ENCODE measurements around the gene GALNT13. TPM values are rescaled to one million over a fixed set of nuclear protein-coding genes. Genes with fewer than 3 reads are reported as not detected.
"Not testable (repeated sequence)": the region's sequence is repeated elsewhere in the genome, so short reads cannot be mapped to it uniquely, and the experiment has no call there.

The GALNT13 gene
- polyA plus RNA-seq, 3 donors = 1.4 to 2.0 (median 1.5) TPM

GRCh38 chr2:154408786-154409185 lies 537.1 kb downstream of the GALNT13 start:
- DNase-seq = no peak

GRCh38 chr2:154422251-154422650 lies 550.5 kb downstream of the GALNT13 start:
- DNase-seq = no peak

GRCh38 chr2:154425994-154426393 lies 554.3 kb downstream of the GALNT13 start:
- no peak for DNase-seq

GRCh38 chr2:154427453-154427852 lies 555.7 kb downstream of the GALNT13 start:
- DNase-seq = no peak

GRCh38 chr2:154428022-154428421 lies 556.3 kb downstream of the GALNT13 start:
- DNase-seq = no peak

- DNase-seq = no peak
These were observed 561.3 kb downstream of the GALNT13 start for GRCh38 chr2:154433010-154433409.

GRCh38 chr2:154437104-154437503 lies 565.4 kb downstream of the GALNT13 start:
- no peak for DNase-seq

DNA sequence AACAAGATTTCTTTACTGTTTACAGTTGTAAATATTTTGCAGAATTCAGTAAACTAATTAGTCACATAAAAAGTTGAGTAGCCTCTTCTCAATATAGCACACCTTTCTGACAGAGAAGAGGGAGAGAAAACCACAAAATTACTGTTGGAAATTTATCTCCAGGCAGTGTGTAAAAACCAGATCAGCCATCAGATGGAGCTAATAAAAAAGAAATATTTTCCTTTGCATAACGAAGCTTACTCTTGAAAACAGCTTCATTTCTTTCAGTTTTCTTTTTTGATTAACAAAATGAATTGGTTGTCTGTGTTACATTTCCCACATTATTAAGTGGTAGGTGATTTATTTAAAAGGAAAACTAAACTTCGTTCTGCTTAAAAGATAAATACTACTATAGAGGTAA lies 567.4 kb downstream of the GALNT13 start:
- DNase-seq = no peak

- no peak for DNase-seq
These were observed 572.2 kb downstream of the GALNT13 start for GRCh38 chr2:154443919-154444318.

DNA sequence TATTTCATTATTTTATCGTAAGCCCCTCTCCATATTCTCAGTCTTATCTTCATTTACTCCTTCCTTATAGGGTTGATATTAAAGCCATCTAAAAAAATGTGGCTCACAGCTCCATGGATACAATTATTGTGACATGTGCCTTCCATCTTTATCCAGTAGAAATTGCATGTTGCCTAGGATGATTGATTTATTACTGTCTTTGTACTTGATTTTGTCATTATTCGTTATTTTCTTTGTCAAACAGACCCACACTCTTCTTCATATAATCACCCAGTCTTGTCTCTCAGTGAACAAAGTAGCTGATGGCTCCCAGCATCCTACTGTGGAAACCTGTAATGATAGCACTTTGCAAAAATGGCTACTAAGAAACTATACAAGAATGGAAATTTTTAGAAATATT lies 574.6 kb downstream of the GALNT13 start:
- DNase-seq = no peak

DNA sequence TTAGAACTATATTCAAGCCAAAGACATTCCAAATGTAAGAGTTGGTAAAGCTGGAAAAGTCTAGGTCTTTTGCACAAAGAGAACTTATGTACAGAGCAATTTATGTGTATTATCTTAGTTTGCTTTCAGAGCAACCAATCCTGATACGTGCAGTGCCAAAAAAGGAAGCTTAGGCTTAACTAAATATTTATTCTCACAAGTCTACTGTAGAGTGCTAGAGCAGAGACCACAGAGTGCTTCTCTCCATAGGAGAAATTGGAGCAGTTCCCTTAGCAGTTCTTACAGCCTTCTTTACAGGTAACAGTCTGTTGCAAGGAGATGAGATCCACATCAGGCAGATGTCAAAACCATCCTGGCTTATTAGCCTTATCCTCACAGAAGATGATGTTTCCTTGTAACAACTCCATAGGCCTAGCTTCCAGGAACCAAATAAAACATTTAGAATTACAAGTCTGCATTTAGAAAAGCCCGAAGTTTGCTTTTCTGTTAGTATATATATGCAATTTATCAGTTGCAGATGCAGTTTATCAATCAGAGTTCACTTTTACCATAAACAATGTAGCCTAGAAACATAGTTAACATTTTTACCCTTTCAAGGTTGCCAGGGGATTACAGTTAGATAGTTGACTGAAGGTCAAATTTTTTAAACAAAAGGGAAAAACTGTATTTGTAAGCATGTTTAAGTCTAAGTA lies 576.2 kb downstream of the GALNT13 start:
- no peak for DNase-seq

- no peak for DNase-seq
These were observed 578.4 kb downstream of the GALNT13 start for GRCh38 chr2:154449951-154450658.

GRCh38 chr2:154452471-154452870 lies 580.7 kb downstream of the GALNT13 start:
- DNase-seq = no peak

DNA sequence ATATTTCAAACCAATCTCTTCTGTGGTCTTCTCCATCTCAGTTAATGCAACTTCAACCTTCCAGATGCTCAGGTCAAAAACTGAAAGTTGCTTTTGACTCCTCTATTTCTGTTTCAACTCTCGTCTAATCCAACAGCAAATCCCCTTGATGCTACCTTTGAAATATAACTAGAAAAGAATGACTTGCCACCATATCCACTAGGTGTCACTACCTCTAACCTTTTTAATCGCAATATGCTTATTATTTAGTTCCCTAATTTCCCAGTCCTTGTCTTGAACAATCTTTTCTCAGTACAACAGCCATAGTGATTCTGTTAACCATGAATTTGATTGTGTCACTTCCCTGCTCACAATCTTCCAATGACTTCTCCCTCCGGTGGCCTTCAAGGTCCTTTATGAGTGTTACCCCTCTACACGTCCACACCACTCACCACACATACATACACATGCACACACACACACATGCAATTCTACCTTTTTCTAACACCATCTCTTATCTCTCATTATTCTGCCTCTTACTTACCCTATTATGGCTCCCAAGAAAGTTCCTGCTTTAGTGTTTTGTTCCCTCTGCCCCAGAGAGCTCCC lies 581.3 kb downstream of the GALNT13 start:
- peak; percentile 11 for DNase-seq

- DNase-seq = no peak
These were observed 583.4 kb downstream of the GALNT13 start for GRCh38 chr2:154455166-154455565.

DNA sequence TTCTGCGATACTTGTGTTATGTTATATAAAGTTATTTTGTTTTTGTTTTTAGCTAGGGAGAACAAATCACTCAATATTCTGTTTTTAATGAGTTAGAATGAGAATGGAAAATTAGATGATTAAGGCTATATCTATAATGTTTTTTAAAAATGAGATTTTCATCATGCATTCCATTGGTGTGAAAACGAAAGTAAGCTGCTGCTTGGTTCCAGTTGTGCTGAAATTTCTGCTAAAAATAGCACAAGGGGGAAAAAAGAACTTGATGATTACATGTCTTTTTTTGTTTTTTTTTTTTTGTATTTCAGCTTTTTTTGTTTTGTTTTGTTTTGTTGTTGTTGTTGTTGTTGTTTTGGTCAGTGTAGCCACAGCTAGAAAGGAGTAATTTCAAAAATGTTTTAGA lies 584.1 kb downstream of the GALNT13 start:
- DNase-seq = no peak

- DNase-seq = no peak
These were observed 585.6 kb downstream of the GALNT13 start for GRCh38 chr2:154457286-154457685.

- no peak for DNase-seq
These were observed 587.6 kb downstream of the GALNT13 start for GRCh38 chr2:154459286-154459685.

DNA sequence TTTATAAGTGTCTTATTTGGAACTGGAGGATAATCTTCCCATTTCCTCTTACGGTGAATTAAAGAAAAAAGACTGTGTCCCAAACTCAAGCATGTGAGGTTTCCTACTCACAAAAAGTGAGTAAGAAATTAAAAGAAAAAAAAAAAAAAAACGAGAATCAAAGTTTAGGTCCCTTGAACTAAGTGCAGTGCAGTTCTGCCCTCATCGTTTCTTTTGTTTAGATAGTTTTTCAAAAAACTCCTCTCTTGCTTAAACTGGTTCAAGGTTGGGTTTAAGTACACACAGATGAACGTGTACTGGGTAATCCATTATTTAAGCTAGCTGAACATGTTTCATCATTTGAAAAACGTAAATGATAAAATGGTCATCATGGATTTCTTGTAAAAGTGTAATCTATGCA lies 590.9 kb downstream of the GALNT13 start:
- DNase-seq = no peak

DNA sequence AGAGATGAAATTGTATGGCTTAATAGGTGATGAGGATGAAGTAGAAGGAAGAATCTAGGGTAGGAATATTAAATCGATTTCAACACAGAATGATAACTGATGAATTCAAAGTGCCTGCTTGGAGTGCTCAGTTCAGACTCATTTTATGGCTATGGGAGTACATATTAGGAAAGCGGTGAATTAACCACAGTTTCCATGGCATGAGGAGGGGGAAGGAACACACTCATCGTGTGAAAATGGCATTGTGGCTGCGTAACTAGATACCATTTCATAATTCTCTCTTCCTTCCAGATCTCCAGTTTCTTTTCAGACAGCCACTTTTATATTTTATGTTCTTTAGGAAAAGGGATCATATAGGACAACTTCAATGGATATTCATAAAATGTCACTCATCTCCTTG lies 594.5 kb downstream of the GALNT13 start:
- DNase-seq = no peak

DNA sequence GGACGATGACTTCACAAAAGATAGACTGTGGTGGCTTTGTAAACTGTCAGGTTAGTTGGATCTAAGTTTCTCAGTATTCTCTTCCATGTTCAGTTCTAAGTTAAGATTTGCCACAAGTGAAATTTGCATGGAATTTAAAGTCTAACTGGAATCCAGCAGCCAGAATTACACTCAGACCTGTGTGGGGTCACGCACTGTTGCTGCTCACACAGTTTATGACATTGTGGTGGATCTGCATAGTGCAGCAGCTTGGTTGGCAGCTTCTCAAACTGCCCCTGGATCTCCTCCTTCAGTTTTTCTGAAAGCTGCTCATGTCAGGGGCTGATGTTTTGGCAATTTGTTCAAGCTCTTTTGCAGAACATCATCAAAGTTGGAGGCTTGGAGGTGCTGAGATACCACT lies 598.7 kb downstream of the GALNT13 start:
- DNase-seq = no peak

DNA sequence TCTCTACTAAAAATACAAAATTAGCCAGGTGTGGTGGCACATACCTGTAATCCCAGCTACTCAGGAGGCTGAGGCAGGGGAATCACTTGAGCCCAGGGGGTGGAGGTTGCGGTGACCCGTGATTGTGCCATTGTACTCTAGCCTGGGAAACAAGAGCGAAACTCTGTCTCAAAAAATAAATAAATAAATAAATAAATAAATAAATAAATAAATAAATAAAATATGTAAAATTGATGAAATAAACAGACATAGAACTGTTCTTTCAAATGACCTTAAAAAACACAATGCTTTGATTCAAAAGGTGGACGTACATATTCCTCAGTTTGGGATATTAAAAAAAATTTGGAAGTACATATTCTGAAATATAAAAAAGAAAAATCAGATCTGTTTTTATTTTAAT lies 599.8 kb downstream of the GALNT13 start:
- not testable (repeated sequence) for DNase-seq

GRCh38 chr2:154477319-154477718 lies 605.6 kb downstream of the GALNT13 start:
- DNase-seq = no peak

All from renal pelvis (tissue), 4 donors.